HL-60/S4 treated with retinoic acid at 250 ng/mL for 4 days and 3 days (cell line): ENCODE measurements around the gene TPRKB.
"Not testable (repeated sequence)": the region's sequence is repeated elsewhere in the genome, so short reads cannot be mapped to it uniquely, and the experiment has no call there.

Experiments
- in situ Hi-C: fragments of 300-500 bp; cut with MboI; formaldehyde crosslinking; loops from 2 replicates; pipeline ENCODE4 v1.7.0; 2022; ENCODE audit warnings: low sequenced_read_pairs

TPRKB gene

GRCh38 chr2:73736855-73737779 lies at the start of gene TPRKB:
Gene TPRKB (minus strand): TSS chr2:73737345. CDS start chr2:73734569, 2,776 bp downstream.
- in situ Hi-C loops = no loop called here

GRCh38 chr2:73783883-73784282 lies 46.7 kb upstream of the TPRKB start, which contains the start of gene C2orf78:
Gene C2orf78 (plus strand): TSS chr2:73784183. CDS start chr2:73784310, 127 bp downstream.
- in situ Hi-C loops = not testable (repeated sequence)

- in situ Hi-C loops = not testable (repeated sequence)
Observed at GRCh38 chr2:73783402-73783801, 46.3 kb upstream of the TPRKB start.

- in situ Hi-C loops = no loop called here
Observed at GRCh38 chr2:73780237-73780582, 43.1 kb upstream of the TPRKB start.

GRCh38 chr2:73779467-73780236 lies 42.5 kb upstream of the TPRKB start, which contains the start of gene DUSP11:
Gene DUSP11 (minus strand): TSS chr2:73780103. CDS start chr2:73779974, 129 bp downstream.
- in situ Hi-C loops = no loop called here

- in situ Hi-C loops = not testable (repeated sequence)
Observed at GRCh38 chr2:73778867-73779466, 41.8 kb upstream of the TPRKB start.

- in situ Hi-C loops = no loop called here
Observed at GRCh38 chr2:73776869-73777519, 39.8 kb upstream of the TPRKB start.

- in situ Hi-C loops = no loop called here
Observed at GRCh38 chr2:73776381-73776780, 39.2 kb upstream of the TPRKB start.

- in situ Hi-C loops = no loop called here
Observed at GRCh38 chr2:73772819-73773218, 35.7 kb upstream of the TPRKB start.

GRCh38 chr2:73770725-73771124 lies 33.6 kb upstream of the TPRKB start:
- in situ Hi-C loops = no loop called here

GRCh38 chr2:73766994-73767393 lies 29.8 kb upstream of the TPRKB start:
- in situ Hi-C loops = no loop called here

- in situ Hi-C loops = no loop called here
Observed at GRCh38 chr2:73766349-73766748, 29.2 kb upstream of the TPRKB start.

- in situ Hi-C loops = no loop called here
Observed at GRCh38 chr2:73764945-73765344, 27.8 kb upstream of the TPRKB start.

- in situ Hi-C loops = no loop called here
Observed at GRCh38 chr2:73762571-73762970, 25.4 kb upstream of the TPRKB start.

- in situ Hi-C loops = no loop called here
Observed at GRCh38 chr2:73759904-73760303, 22.8 kb upstream of the TPRKB start.

GRCh38 chr2:73759285-73759764 lies 22.2 kb upstream of the TPRKB start:
- in situ Hi-C loops = no loop called here

GRCh38 chr2:73754332-73754731 lies 17.2 kb upstream of the TPRKB start:
- in situ Hi-C loops = not testable (repeated sequence)

GRCh38 chr2:73749314-73749713 lies 12.2 kb upstream of the TPRKB start:
- in situ Hi-C loops = no loop called here

GRCh38 chr2:73746877-73747208 lies 9.7 kb upstream of the TPRKB start:
- in situ Hi-C loops = no loop called here

GRCh38 chr2:73746015-73746876 lies 9.1 kb upstream of the TPRKB start:
- in situ Hi-C loops = no loop called here
